ENCODE data around the gene IPMK.

IPMK gene

DNA sequence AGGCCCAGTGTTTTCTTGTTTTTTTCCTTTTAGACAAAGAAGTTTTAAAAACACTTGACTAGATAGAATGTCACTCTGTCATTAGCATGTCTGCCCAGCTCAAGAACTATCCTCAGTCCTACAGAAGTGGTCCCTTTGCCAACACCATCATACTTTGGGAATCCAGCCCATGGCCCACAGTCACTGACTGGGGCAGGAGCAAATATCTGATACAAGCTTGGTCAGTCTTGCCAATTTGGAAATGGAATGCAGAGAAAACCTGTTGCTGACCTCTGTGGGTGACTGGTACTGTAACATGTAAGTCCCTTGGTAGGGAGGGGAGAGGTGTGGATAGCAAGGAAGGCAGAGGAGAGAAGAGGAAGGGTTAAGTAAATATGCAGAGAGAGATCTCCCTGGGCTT, 47.8 kb downstream of the IPMK start:
- DNase-seq (ENCODE audit: insufficient read length, low spot score) (no peak), FAIRE-seq (no peak)

DNA sequence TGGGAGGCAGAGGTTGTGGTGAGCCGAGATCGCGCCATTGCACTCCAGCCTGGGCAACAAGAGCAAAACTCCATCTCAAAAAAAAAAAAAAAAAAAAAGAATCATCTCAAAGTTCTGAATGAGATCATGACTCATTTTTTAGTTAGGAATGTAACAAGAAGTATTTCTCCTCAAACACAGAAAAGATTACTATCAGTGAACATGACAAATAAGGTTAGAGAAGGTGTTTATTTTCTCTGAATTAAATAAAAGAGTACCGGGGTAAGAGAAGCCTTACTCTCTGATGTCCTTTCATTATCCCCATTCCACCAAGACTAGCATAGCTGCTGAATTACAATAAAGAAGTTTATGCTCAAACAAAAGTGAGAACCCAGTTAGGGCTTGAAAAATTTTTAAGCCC, 50.1 kb downstream of the IPMK start:
- DNase-seq (ENCODE audit: insufficient read length, low spot score) (no peak), FAIRE-seq (no peak)
- TF ChIP-seq, protein P1, sequence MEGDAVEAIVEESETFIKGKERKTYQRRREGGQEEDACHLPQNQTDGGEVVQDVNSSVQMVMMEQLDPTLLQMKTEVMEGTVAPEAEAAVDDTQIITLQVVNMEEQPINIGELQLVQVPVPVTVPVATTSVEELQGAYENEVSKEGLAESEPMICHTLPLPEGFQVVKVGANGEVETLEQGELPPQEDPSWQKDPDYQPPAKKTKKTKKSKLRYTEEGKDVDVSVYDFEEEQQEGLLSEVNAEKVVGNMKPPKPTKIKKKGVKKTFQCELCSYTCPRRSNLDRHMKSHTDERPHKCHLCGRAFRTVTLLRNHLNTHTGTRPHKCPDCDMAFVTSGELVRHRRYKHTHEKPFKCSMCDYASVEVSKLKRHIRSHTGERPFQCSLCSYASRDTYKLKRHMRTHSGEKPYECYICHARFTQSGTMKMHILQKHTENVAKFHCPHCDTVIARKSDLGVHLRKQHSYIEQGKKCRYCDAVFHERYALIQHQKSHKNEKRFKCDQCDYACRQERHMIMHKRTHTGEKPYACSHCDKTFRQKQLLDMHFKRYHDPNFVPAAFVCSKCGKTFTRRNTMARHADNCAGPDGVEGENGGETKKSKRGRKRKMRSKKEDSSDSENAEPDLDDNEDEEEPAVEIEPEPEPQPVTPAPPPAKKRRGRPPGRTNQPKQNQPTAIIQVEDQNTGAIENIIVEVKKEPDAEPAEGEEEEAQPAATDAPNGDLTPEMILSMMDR (IDR thresholded peaks at IDR 0.05; ENCODE audit: insufficient read depth, missing control alignments) = no peak

More for the DNA sequence above, 47.8 kb downstream of the IPMK start:
- TF ChIP-seq, protein P1 (IDR thresholded peaks at IDR 0.05; ENCODE audit: insufficient read depth, missing control alignments) = no peak

DNA sequence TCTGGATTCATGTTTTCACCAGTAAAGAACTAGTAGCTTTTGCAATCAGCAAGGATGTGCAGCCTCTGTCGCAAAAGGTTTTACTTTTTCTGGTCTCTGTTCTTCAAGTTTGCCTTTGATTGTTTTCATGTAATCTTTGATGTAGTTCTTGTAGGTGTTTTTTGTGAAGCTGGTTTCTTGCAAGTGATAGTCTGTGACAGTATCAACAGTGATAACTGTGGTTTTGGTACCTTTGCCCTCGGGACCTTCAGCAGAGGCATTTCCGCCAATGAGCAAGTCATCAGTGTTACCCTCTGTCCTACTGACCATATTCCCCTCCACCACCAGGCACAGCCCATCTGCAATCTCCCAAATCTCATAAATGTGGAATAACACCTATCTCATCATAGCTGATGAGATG, 55.1 kb downstream of the IPMK start:
- FAIRE-seq = no peak
- TF ChIP-seq, protein P1 (IDR thresholded peaks at IDR 0.05; ENCODE audit: insufficient read depth, missing control alignments) = no peak
- DNase-seq (ENCODE audit: insufficient read length, low spot score) = no peak

DNA sequence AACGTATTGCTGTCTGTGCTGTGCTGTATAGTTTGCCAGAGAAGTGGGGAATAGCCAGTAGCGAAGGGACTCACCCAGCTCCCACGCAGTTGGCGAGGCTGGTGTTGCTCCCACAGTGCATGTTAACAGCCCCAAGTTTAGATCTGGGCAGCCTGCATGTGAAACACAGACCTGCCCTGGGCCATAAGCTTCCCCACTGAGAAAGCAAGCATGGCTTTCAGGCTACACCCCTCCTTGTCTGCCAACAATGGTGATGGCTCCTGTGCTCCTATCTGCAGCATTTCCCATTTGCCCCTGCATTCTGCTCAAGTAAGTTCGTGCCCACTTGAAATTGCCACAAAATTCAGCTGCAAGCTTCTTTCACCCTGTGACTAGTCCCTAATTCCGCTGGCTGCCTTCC, 57.5 kb downstream of the IPMK start:
- TF ChIP-seq, protein P1 (IDR thresholded peaks at IDR 0.05; ENCODE audit: insufficient read depth, missing control alignments) = no peak
- FAIRE-seq (no peak), DNase-seq (ENCODE audit: insufficient read length, low spot score) (no peak)

DNA sequence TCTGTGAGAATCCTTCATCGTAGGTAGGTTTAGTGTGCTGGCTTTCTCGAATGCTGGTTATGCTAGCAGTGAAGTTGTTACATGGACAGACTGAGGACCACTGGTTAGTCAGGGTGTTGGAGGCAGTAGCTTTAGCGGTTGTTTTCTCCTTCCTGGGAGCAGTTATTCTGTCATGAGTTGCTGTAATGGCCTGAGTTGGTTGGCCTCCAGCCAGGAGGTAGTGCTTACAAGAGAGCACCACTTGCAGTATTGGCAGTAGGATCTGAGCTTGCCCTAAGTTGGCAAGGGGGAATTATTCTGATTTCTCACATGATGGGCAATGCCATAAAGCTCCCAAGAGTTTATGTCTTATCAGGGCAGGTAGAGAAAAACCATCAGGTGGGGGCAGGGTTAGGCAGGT, 58.0 kb downstream of the IPMK start:
- TF ChIP-seq, protein P1 (IDR thresholded peaks at IDR 0.05; ENCODE audit: insufficient read depth, missing control alignments) = no peak
- FAIRE-seq (no peak), DNase-seq (ENCODE audit: insufficient read length, low spot score) (no peak)

DNA sequence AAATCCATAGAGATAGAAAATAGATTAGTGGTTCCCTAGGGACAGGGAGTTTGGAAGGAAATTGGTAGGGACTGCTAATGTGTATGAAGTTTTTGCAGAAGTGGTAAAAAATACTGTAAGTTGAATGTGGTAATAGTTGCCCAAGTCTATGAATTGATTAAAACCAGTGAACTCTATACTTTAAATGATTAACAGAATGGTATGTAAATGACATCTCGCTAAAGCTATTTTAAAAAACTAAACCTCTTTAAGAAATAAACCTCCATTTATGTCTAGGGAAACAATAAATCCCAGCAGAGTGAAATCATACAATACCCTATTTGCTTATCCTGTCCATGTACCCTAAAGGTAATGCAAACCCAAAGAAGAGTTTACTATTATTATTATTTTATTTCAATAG, 61.4 kb downstream of the IPMK start:
- no peak for DNase-seq (ENCODE audit: insufficient read length, low spot score)
- TF ChIP-seq, protein P1 (IDR thresholded peaks at IDR 0.05; ENCODE audit: insufficient read depth, missing control alignments) = no peak
- no peak for FAIRE-seq

DNA sequence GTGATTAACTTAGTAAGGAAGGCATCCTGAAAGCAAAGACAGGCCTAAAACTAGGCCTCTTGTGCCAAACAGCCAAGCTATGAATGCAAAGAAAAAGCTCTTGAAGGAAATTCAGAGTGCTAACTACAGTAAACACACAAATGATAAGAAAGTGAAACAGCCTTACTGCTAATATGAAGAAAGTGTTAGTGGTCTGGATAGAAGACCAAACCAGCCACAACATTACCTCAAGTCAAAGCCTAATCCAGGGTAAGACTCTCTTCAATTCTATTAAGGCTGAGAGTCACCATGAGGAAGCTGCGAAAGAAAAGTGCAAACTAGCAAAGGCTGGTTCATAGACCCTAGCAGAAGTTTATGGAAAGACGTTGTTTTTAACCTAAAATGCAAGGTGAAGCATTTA, 66.0 kb downstream of the IPMK start:
- DNase-seq (ENCODE audit: insufficient read length, low spot score) (no peak), FAIRE-seq (no peak)
- TF ChIP-seq, protein P1 (IDR thresholded peaks at IDR 0.05; ENCODE audit: insufficient read depth, missing control alignments) = no peak
